Right ventricle myocardium inferior (tissue), 1 donor: ENCODE data around the gene SLC45A2. TPM values are rescaled to one million over a fixed set of nuclear protein-coding genes. Genes with fewer than 3 reads are reported as not detected.
A peak's percentile ranks its signal among the peaks of the same experiment; 100 is the strongest.
"Not testable (repeated sequence)": the region's sequence is repeated elsewhere in the genome, so short reads cannot be mapped to it uniquely, and the experiment has no call there.

ENCODE experiments used
- ATAC-seq: fragments of 200-7000 bp; cut with Tn5 transposase; one replicate; pipeline ENCODE4 v1.9.1; 2020; ENCODE audit warnings: mild to moderate bottlenecking, moderate library complexity
- DNase-seq: peaks from one replicate; pipeline ENCODE4 v3.0.0; 2021; ENCODE audit errors: missing footprints
- intact Hi-C: fragments of 100-400 bp; cut with DNase I; formaldehyde crosslinking; loops from one replicate; pipeline ENCODE4 v1.11.0; 2022
- total RNA-seq: library from RNA; stranded (reverse); fragmentation: NEBNext Ultra II Directional; extraction: Animal tissue kit (Norgen Biotek cat#: 25700); gene quantifications from one replicate; pipeline ENCODE4 v1.2.1, GENCODE V29; 2021
- donor health status: DM: no; HTN: yes; CAD: no; lungs with severe emphysema.

SLC45A2 gene
- total RNA-seq, 1 donor from 2014 or later = not detected

DNA sequence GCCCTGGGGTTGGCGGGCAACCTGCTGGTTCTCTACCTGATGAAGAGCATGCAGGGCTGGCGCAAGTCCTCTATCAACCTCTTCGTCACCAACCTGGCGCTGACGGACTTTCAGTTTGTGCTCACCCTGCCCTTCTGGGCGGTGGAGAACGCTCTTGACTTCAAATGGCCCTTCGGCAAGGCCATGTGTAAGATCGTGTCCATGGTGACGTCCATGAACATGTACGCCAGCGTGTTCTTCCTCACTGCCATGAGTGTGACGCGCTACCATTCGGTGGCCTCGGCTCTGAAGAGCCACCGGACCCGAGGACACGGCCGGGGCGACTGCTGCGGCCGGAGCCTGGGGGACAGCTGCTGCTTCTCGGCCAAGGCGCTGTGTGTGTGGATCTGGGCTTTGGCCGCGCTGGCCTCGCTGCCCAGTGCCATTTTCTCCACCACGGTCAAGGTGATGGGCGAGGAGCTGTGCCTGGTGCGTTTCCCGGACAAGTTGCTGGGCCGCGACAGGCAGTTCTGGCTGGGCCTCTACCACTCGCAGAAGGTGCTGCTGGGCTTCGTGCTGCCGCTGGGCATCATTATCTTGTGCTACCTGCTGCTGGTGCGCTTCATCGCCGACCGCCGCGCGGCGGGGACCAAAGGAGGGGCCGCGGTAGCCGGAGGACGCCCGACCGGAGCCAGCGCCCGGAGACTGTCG, 47.3 kb downstream of the SLC45A2 start:
- DNase-seq (no peak), ATAC-seq (no peak)
- intact Hi-C loops = no loop called here

- DNase-seq (no peak), ATAC-seq (peak; percentile 29)
- intact Hi-C loops = no loop called here
These were observed 48.0 kb downstream of the SLC45A2 start, which contains the start of gene RXFP3 for GRCh38 chr5:33936381-33937016. TSS of gene RXFP3 (plus strand) at chr5:33936386. CDS start at chr5:33936741, 355 bp downstream.

GRCh38 chr5:33936004-33936380, 48.5 kb downstream of the SLC45A2 start:
- peak; percentile 83 for ATAC-seq
- intact Hi-C loops = no loop called here

DNA sequence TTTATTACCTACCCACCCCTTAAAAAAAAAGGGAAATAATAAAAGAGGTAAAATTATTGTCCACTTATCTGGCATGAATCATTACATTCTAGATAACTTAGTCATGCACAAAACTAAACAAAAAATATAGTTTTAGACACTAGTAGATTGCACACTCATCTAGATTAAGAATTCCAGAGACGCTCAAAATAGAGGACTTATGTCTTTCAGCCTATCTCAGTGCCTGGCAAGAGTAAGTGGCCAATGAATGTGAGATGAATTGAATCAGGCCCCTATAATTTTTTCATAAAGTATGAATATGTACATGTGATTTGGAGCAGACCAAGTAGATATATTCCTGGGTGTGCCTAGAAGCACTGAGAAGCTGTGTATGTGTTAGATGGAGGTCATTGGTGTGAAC, 50.3 kb downstream of the SLC45A2 start:
- ATAC-seq (no peak), DNase-seq (no peak)
- intact Hi-C loops = loop anchor here (2.0 kb wide), 1 partner anchor 499 kb away; no protein-coding TSS in a partner anchor

More at GRCh38 chr5:33936004-33936380, 48.5 kb downstream of the SLC45A2 start:
- DNase-seq = peak; percentile 83

- ATAC-seq (no peak), DNase-seq (no peak)
- intact Hi-C loops = loop anchor here (2.0 kb wide), 1 partner anchor 499 kb away; no protein-coding TSS in a partner anchor
These were observed 50.7 kb downstream of the SLC45A2 start for GRCh38 chr5:33933723-33934169.

GRCh38 chr5:33931136-33931535, 53.4 kb downstream of the SLC45A2 start:
- DNase-seq (no peak), ATAC-seq (no peak)
- intact Hi-C loops = no loop called here

- no peak for DNase-seq
- ATAC-seq = no peak
- intact Hi-C loops = no loop called here
These were observed 54.4 kb downstream of the SLC45A2 start for GRCh38 chr5:33929925-33930690.

DNA sequence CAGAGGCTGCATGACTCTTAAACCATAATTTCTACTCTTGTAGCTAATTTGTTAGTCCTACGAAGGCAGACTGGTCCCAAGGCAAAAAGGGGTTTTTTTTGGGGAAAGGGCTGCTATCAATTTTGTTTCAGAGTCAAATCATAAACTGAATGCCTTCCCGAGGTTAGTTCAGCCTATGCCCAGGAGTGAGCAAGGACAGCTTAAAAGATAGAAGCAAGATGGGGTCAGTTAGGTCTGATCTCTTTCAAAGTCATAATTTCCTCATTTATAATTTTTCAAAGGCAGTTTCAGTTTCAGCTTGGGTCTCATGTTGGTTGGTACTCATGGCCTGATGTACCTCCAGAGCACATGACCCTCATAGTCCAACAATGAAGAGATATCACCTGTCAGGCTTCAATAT, 56.2 kb downstream of the SLC45A2 start:
- DNase-seq (no peak), ATAC-seq (no peak)
- intact Hi-C loops = no loop called here

DNA sequence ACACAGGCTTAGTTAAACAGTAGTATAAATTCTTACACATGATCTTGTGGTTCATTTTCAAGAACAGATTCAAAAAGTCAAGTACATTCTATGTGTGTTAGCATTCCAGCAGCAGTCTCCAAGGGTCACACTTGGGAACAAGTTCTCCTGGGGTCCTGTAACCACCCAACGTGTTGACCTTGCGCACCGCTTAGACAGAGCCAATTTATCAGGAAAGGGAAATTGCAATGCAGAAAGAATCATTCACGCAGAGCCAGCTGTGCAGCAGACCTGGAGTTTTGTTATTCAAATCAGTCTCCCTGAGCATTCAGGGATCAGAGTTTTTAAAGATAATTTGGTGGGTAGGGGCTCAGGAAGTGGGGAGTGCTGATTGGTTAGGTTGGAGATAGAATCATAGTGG, 56.8 kb downstream of the SLC45A2 start:
- intact Hi-C loops = no loop called here
- no peak for DNase-seq
- no peak for ATAC-seq

GRCh38 chr5:33925278-33925677, 59.2 kb downstream of the SLC45A2 start:
- intact Hi-C loops = no loop called here
- DNase-seq (no peak), ATAC-seq (no peak)

GRCh38 chr5:33921002-33921401, 63.5 kb downstream of the SLC45A2 start:
- intact Hi-C loops = no loop called here
- ATAC-seq (no peak), DNase-seq (no peak)

DNA sequence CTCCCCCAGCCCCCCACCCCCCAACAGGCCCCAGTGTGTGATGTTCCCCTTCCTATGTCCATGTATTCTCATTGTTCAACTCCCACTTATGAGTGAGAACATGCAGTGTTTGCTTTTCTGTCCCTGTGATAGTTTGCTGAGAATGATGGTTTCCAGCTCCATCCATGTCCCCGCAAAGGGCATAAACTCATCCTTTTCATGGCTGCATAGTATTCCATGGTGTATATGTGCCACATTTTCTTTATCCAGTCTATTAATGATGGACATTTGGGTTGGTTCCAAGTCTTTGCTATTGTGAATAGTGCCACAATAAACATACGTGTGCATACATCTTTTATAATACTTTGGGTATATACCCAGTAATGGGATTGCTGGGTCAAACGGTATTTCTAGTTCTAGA, 69.6 kb downstream of the SLC45A2 start:
- DNase-seq, intact Hi-C loops, ATAC-seq: not testable (repeated sequence)

- DNase-seq, intact Hi-C loops, ATAC-seq: not testable (repeated sequence)
These were observed 78.2 kb downstream of the SLC45A2 start for GRCh38 chr5:33906248-33906647.

GRCh38 chr5:33905381-33905780, 79.1 kb downstream of the SLC45A2 start:
- DNase-seq (no peak), ATAC-seq (no peak)
- intact Hi-C loops = no loop called here

GRCh38 chr5:33903118-33903517, 81.4 kb downstream of the SLC45A2 start:
- intact Hi-C loops = no loop called here
- ATAC-seq (no peak), DNase-seq (no peak)

DNA sequence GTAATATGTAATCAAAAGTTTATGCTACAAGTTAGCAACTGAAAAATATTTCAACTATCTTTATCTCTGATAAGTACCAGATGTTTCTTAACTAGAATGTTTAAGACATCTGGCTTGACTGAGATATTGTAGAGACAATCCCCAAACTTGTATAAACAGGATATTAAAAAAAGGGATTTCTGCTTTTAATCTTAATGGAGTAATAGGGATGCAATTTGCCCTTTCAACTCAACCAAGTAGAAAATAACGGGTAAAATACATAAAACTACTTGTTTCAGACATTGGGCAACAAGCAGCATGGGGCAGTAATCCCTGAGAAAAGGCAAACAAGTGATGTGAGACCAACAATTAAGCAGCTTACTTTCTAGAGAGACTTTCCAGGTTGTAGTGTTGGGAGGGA, 83.3 kb downstream of the SLC45A2 start:
- ATAC-seq (no peak), DNase-seq (no peak)
- intact Hi-C loops = no loop called here
